Measurements from ENCODE around the gene TRAPPC14. TPM values are rescaled to one million over a fixed set of nuclear protein-coding genes. Genes with fewer than 3 reads are reported as not detected.

Gene TRAPPC14
- total RNA-seq, 2 donors from 2014 or later, result 46.2 to 52.7 TPM

Other genes starting within 250 kb of the TRAPPC14 start
- gene TRIM4, start 239.2 kb downstream of the TRAPPC14 start, total RNA-seq, result 10 to 100 TPM; 29.9 to 30.8 TPM
- gene GJC3, start 229.1 kb downstream of the TRAPPC14 start, total RNA-seq, result not detected
- gene AZGP1, start 182.7 kb downstream of the TRAPPC14 start, total RNA-seq, result not detected
- gene ZKSCAN1, start 143.1 kb downstream of the TRAPPC14 start, total RNA-seq, result 10 to 100 TPM; 64.9 to 70.6 TPM
- 10 to 100 TPM in 1 of 2 donors, 1 to 10 TPM in 1; 8.7 to 11.0 TPM for gene ZSCAN21, start 108.9 kb downstream of the TRAPPC14 start, total RNA-seq
- gene ZNF3, start 77.0 kb downstream of the TRAPPC14 start, total RNA-seq, result 10 to 100 TPM; 19.6 to 33.6 TPM
- 10 to 100 TPM; 81.8 to 88.8 TPM for gene COPS6, start 69.8 kb downstream of the TRAPPC14 start, total RNA-seq
- gene MCM7, start 57.3 kb downstream of the TRAPPC14 start, total RNA-seq, result 100 to 1,000 TPM; 248 to 526 TPM
- gene AP4M1, start 57.1 kb downstream of the TRAPPC14 start, total RNA-seq, result 10 to 100 TPM in 1 of 2 donors, 1 to 10 TPM in 1; 8.9 to 16.9 TPM
- gene TAF6, start 39.4 kb downstream of the TRAPPC14 start, total RNA-seq, result 10 to 100 TPM; 46.3 to 69.1 TPM
- 10 to 100 TPM; 17.5 to 19.1 TPM for gene CNPY4, start 39.1 kb downstream of the TRAPPC14 start, total RNA-seq
- gene MBLAC1, start 31.8 kb downstream of the TRAPPC14 start, total RNA-seq, result 1 to 10 TPM; 3.4 to 6.5 TPM
- gene LAMTOR4, start 9.8 kb downstream of the TRAPPC14 start, total RNA-seq, result 100 to 1,000 TPM; 124 to 145 TPM
- gene GAL3ST4, start 9.9 kb upstream of the TRAPPC14 start, total RNA-seq, result 1 to 10 TPM in 1 of 2 donors, under 1 TPM in 1; 0.57 to 1.1 TPM
- 1 to 10 TPM; 2.6 to 2.7 TPM for gene GPC2, start 18.7 kb upstream of the TRAPPC14 start, total RNA-seq
- gene STAG3, start 19.2 kb upstream of the TRAPPC14 start, total RNA-seq, result 10 to 100 TPM; 13.7 to 24.4 TPM
- 10 to 100 TPM; 32.2 to 43.9 TPM for gene PVRIG, start 61.2 kb upstream of the TRAPPC14 start, total RNA-seq
- not detected for gene SPDYE3, start 149.0 kb upstream of the TRAPPC14 start, total RNA-seq
- 10 to 100 TPM; 48.4 to 94.8 TPM for gene PILRB, start 199.4 kb upstream of the TRAPPC14 start, total RNA-seq
- gene PILRA, start 214.8 kb upstream of the TRAPPC14 start, total RNA-seq, result 1 to 10 TPM; 3.7 to 6.8 TPM

Data from natural killer cell treated with Interleukin-12 subunit alpha and Interleukin-12 subunit beta and Interleukin-15 and Interleukin-18, amount 100 ng/mL, for 72 hours (primary cell).